SH-SY5Y (cell line): ENCODE data around the gene LMNB1.

Source experiments
- GATA2 ChIP-seq: IDR thresholded peaks from 2 replicates; pipeline ENCODE4 v1.6.1; 2011; ENCODE audit warnings: mild to moderate bottlenecking, low read depth, low read length
- GATA3 ChIP-seq: IDR thresholded peaks from 2 replicates; pipeline ENCODE4 v1.6.1; 2011; ENCODE audit warnings: low read depth, mild to moderate bottlenecking, low read length, moderate library complexity

Gene LMNB1

DNA sequence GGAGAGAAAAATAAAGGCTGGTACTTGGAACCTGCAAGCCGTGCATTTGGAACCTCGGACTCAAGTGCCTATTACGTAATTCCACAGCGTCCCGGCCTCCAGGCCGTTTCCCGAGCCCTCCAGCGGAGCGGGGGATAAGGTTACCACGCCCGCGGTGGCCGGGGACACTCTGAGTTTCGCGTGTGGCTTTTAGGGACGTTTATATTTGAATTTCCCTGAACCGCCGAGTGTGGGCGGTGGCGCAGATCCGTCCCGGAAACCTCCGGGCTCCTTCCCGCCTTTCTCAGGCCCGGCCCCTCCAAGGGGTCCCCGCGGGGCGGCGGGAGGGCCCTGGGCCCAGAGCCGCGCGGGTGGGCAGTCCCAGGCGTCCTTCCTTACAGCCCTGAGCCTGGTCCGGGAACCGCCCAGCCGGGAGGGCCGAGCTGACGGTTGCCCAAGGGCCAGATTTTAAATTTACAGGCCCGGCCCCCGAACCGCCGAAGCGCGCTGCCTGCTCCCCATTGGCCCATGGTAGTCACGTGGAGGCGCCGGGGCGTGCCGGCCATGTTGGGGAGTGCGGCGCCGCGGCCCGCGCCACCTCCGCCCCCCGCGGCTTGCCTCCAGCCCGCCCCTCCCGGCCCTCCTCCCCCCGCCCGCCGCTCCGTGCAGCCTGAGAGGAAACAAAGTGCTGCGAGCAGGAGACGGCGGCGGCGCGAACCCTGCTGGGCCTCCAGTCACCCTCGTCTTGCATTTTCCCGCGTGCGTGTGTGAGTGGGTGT, at the start of gene LMNB1:
Gene LMNB1 (plus strand): TSS at position 638 of the 758 bp plus-strand sequence. CDS start 373 bp downstream, outside the sequence.
- no peak for TF ChIP-seq GATA3
- no peak for TF ChIP-seq GATA2

- TF ChIP-seq GATA2 (no peak), GATA3 (no peak)
Observed at GRCh38 chr5:126732716-126733115, 44.2 kb upstream of the LMNB1 start.

- TF ChIP-seq GATA3 (no peak), GATA2 (no peak)
Observed at GRCh38 chr5:126736141-126736540, 40.8 kb upstream of the LMNB1 start.

DNA sequence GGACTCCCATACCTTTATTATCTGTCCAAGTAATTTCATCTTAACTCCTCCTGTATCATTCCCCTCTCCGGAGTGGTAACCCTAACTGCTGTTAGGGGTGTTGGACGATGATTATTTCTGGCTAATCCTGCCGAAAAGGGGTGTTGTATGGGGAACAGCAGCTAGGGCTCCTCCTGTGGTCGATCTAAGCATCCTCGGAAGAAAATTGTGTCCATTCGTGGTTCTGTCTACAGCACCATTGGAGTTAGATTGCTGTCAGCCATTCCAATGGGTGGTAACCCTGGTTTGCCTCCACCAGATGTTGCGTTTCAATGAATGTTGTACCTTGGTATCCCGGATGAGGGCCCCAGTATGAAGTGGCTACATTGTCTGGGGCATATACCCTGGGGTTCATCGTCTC, 35.6 kb upstream of the LMNB1 start:
- TF ChIP-seq GATA3 (no peak), GATA2 (no peak)

GRCh38 chr5:126742425-126742824, 34.5 kb upstream of the LMNB1 start:
- no peak for TF ChIP-seq GATA3
- no peak for TF ChIP-seq GATA2

DNA sequence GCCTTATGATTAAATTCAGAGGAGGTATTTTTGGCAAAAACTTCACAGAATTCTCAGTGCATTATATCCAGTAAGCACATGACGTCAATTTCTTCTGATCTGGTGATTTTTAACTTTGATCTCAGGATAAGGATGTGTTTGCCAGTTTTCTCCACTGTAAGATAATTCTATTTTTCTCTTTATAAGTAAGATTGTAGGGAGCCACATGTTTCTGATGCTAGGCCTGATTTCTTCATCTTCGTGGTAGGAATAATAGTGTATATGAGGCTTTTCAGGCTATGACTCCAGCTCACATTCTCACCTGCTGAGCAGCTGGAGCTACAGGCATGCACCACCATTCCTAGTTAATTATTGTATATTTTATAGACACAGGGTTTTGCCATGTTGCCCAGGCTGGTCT, 32.1 kb upstream of the LMNB1 start:
- TF ChIP-seq GATA3 (no peak), GATA2 (no peak)

GRCh38 chr5:126745259-126745992, 31.5 kb upstream of the LMNB1 start:
- TF ChIP-seq GATA2 (no peak), GATA3 (no peak)

GRCh38 chr5:126746290-126746689, 30.6 kb upstream of the LMNB1 start:
- no peak for TF ChIP-seq GATA2

DNA sequence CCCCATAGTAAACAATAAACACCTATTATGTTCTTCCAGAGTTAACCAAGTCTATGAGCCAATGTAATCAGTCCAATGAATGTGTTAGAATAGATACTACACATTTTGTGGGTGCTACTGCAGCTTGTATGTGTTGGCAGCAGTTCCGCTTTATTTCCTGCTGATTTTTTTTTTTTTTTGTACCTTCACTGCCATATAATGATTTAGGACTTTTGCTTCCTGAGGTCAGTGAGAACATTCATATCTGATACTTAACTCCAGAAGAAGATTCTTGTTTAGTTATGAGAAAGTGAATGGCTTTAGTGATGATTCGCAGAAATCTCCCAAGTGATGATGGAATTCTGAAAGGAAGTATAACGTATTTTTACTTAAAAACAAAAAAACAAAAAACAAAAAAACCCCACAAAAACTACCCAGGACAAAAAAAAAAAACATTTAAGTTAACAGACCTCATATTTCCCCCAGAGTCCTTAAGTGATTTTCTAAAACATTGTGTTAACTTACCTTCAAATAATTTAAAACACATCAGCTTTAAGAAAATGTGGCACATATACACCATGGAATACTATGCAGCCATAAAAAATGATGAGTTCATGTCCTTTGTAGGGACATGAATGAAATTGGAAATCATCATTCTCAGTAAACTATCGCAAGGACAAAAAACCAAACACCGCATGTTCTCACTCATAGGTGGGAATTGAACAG, 24.7 kb upstream of the LMNB1 start:
- TF ChIP-seq GATA2 (no peak), GATA3 (no peak)

DNA sequence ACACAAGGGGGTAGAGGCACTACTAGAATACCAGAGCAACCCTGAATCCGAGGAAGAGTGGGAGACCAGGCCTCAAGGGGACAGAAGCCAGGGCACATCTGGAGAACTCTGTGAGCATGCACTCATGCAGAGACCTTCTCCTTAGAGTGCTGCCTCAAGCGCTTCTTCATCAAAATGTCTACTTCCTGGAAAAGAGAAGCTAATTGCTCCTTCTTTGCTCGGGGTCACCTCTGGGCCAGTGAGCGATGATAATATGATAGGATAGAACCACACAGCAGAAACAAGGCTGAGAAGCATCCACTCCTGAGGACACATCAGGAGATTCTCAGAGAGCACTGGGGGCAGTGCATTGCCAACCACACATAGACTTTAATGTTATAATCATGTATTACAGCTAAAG, 23.7 kb upstream of the LMNB1 start:
- TF ChIP-seq GATA2 (no peak), GATA3 (no peak)

DNA sequence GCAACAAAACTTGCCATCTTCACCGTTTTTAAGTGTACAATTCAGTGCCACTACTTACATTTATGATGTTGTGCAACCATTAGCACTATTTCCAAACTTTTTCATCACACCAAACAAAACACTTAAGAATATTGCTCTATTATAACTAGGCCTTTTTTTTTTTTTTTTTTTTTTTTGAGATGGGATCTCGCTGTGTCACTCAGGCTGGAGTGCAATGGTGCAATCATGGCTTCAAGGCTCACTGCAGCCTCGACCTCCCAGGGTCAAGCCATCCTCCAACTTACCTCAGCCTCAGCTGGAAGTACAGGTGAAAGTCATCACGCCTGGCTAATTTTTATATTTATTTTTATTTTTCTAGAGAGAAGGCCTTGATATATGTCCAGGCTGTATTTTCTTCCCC, 22.3 kb upstream of the LMNB1 start:
- TF ChIP-seq GATA3 (no peak), GATA2 (no peak)

DNA sequence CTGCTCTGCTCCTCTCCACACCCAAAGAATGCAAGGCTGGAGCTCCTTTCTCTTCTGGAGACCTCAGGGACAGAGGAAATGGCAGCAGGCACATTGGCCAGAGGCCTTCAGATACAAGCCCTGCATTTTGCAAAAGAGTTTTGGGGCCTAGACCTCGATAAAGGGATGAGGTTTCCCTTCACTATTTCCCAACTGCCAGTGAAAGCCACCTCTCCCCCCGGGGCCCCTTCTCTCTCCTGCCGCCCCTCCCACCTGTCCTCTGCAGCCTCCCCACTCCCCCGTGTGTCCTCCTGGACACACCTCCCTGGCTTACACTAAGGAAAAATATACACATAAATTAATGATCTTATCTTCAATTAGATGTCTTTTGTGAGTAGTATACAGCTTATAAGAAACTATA, 21.3 kb upstream of the LMNB1 start:
- TF ChIP-seq GATA2 (no peak), GATA3 (no peak)

DNA sequence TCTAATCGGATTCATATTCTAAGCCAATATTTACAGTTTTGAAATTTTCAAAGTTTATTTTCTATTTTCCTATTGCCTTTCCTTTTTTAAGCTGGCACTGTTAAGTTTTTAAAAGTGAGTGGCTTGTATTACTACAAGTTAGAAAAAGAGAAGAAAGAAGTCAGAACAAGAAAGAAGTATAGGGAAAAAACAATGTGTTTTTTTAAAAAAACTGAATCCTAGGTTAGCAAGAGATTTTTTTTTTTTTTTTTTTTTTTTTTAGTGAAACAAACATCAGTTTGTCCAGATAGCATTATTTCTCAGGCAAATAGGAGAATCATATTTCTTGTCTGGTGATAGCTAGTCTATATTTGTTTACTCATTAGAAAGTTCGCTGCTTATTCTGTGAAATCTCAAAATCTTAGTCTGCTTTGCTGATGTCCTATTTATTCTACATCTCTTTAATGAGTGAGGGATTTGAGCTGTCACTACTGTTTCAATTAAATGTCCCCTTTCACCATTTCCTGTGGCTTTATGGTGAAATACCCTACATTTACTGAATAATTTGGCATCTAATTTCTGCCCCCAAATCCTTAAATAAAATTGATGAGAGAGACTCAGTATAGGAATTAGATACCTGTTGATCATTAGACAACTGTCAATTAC, 19.1 kb upstream of the LMNB1 start:
- TF ChIP-seq GATA3 (no peak), GATA2 (no peak)

DNA sequence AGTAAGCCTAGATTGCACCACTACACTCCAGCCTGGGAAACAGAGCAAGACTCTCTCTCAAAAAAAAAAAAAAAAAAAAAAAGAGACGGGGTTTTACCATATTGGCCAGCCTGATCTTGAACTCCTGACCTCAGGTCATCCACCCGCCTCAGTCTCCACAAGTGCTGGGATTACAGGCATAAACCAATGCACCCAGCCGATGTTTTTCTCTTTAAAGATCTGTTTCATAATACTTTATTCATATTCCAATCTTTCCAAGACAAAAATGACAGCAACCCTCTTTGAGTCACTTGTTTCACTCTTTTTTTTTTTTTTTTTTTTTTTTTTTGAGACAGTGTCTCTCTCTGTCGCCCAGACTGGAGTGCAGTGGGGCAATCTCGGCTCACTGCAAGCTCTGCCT, 13.6 kb upstream of the LMNB1 start:
- TF ChIP-seq GATA2: no peak
